K562 (cell line): Measurements from ENCODE around the gene DCST1. TPM values are rescaled to one million over a fixed set of nuclear protein-coding genes. Genes with fewer than 3 reads are reported as not detected.
A peak's percentile ranks its signal among the peaks of the same experiment; 100 is the strongest.

ENCODE experiments used
- BCL6 ChIP-seq: fragments of 250-450 bp; sonication (Bioruptor Pico); IDR thresholded peaks from 2 replicates; pipeline ENCODE4 v1.4.0; 2020
- CCNT2 ChIP-seq: IDR thresholded peaks from 2 replicates; pipeline ENCODE4 v1.6.1; 2011; ENCODE audit warnings: borderline replicate concordance, low read depth, mild to moderate bottlenecking, moderate library complexity, mixed read lengths, low read length; ENCODE audit not compliant: insufficient read length; ENCODE audit errors: extremely low read depth
- CREBBP ChIP-seq: IDR thresholded peaks from one replicate; pipeline ENCODE4 v1.6.1; 2012; ENCODE audit warnings: low read depth, mild to moderate bottlenecking, control low read depth, inconsistent platforms, low read length
- ESRRB ChIP-seq: fragments of 250-450 bp; sonication (Bioruptor Pico); IDR thresholded peaks from 2 replicates; pipeline ENCODE4 v1.5.0; 2020; ENCODE audit warnings: mild to moderate bottlenecking, moderate library complexity, borderline replicate concordance
- FOXA3 ChIP-seq, 2 experiments: fragments of 450-650 bp in 1 of 2; sonication (generic) in 1 of 2; formaldehyde crosslinking; IDR thresholded peaks in 1 of 2; conservative IDR thresholded peaks in 1 of 2; 2 replicates each; pipeline versions ENCODE4 v1.4.0 to v1.8.0; 2020 to 2022; ENCODE audit warnings: mild to moderate bottlenecking in 2 of 2, missing genetic modification reagents in 1 of 2
- GATAD2B ChIP-seq: fragments of 450-650 bp; IDR thresholded peaks from 2 replicates; pipeline ENCODE4 v1.6.1; 2017; ENCODE audit warnings: mild to moderate bottlenecking, borderline replicate concordance
- HCFC1 ChIP-seq: IDR thresholded peaks from 2 replicates; pipeline ENCODE4 v1.6.1; 2012; ENCODE audit warnings: low read depth, low read length, improper control_type of control experiment
- HDAC6 ChIP-seq: IDR thresholded peaks from 2 replicates; pipeline ENCODE4 v1.6.1; 2012; ENCODE audit warnings: low read depth, mild to moderate bottlenecking, control low read depth, inconsistent platforms, low read length, moderate library complexity
- ILK ChIP-seq: fragments of 450-650 bp; IDR thresholded peaks from 2 replicates; pipeline ENCODE4 v1.6.1; 2016; ENCODE audit warnings: missing genetic modification characterization, low read depth, mild to moderate bottlenecking, missing compliant biosample characterization, moderate library complexity, borderline replicate concordance
- NR3C1 ChIP-seq: sonication (generic); formaldehyde crosslinking; IDR thresholded peaks from 2 replicates; pipeline ENCODE4 v1.8.1; 2022; ENCODE audit warnings: missing genetic modification reagents
- PHF8 ChIP-seq: fragments of 200-600 bp; sonication (generic); IDR thresholded peaks from 2 replicates; pipeline ENCODE4 v1.6.1; 2012; ENCODE audit warnings: mixed run types, mild to moderate bottlenecking, inconsistent platforms, low read length, moderate library complexity, borderline replicate concordance
- RB1 ChIP-seq: fragments of 450-650 bp; IDR thresholded peaks from 2 replicates; pipeline ENCODE4 v1.6.1; 2017; ENCODE audit warnings: low read depth, mild to moderate bottlenecking
- SRSF7 ChIP-seq: fragments of 200-400 bp; formaldehyde crosslinking; optimal IDR thresholded peaks from 2 replicates; pipeline ENCODE3; 2017; ENCODE audit warnings: mild to moderate bottlenecking, low read depth, low read length
- THRAP3 ChIP-seq: fragments of 450-650 bp; IDR thresholded peaks from 2 replicates; pipeline ENCODE4 v1.6.1; 2016; ENCODE audit warnings: mild to moderate bottlenecking, inconsistent platforms, borderline replicate concordance
- ZBTB40 ChIP-seq, 2 experiments: fragments of 450-650 bp in 1 of 2; sonication (generic) in 1 of 2; formaldehyde crosslinking in 1 of 2; IDR thresholded peaks; 2 replicates each; pipeline versions ENCODE4 v1.7.1 to v1.9.0; 2016 to 2022; ENCODE audit warnings: inconsistent platforms in 1 of 2, mild to moderate bottlenecking in 1 of 2, missing genetic modification reagents in 1 of 2
- ZNF398 ChIP-seq: fragments of 250-450 bp; sonication (Bioruptor Pico); IDR thresholded peaks from 2 replicates; pipeline ENCODE4 v1.8.0; 2021; ENCODE audit warnings: moderate library complexity, mild to moderate bottlenecking, inconsistent platforms
- polyA plus RNA-seq, 8 experiments: library from polyadenylated mRNA; depleted of rRNA in 4 of 8; stranded (reverse) in 5 of 8; unstranded in 3 of 8; fragments of >200 nt; fragmentation: Nextera tagmentation in 2 of 8; fragmentation: Illumina TruSeq in 1 of 8; extraction: Ambion mirVana in 2 of 8; extraction: Trizol in 1 of 8; gene quantifications; 2 replicates each; pipeline versions ENCODE4 v1.2.1 to v1.2.3, GENCODE V29; 2011 to 2014; ENCODE audit warnings: inconsistent platforms in 1 of 8, missing spikeins in 1 of 8
- total RNA-seq, 7 experiments: library from RNA; depleted of rRNA in 6 of 7; stranded (reverse); fragments of >200 nt in 6 of 7; fragmentation: Illumina TruSeq in 2 of 7; extraction: Trizol in 2 of 7; gene quantifications; 2 replicates each; pipeline versions ENCODE4 v1.2.1 to v1.2.3, GENCODE V29; 2011 to 2021; ENCODE audit warnings: low replicate concordance in 1 of 7

The DCST1 gene
- total and polyA plus RNA-seq, 9 of the 15 experiments (the other 6 are each of a cell fraction or from before 2014, with no cell fraction given), result not detected

GRCh38 chr1:155078469-155079209 is 45.0 kb downstream of the DCST1 start, which contains the start of gene EFNA3 (continued):
- no peak for TF ChIP-seq NR3C1 (CRISPR knock-in tag)
- TF ChIP-seq ZNF398 (CRISPR knock-in tag), result no peak
- 0 out of 2 replicates have a peak, but pooled peaks have one; percentile 68 for TF ChIP-seq GATAD2B
- peak; percentile 36; the same call in 1 of the 2 replicates for TF ChIP-seq PHF8
- no peak for TF ChIP-seq HCFC1
- no peak for TF ChIP-seq HDAC6
- TF ChIP-seq ZBTB40 (IDR thresholded peaks at IDR 0.05), result no peak
- no peak for TF ChIP-seq ZBTB40 (CRISPR knock-in tag; IDR thresholded peaks at IDR 0.05)
- TF ChIP-seq RB1, result peak; percentile 67; the same call in 1 of the 2 replicates
- no peak for TF ChIP-seq SRSF7
- no peak for TF ChIP-seq ILK
- TF ChIP-seq BCL6 (CRISPR knock-in tag), result no peak
- TF ChIP-seq THRAP3, result no peak
- no peak for TF ChIP-seq ESRRB (CRISPR knock-in tag)
- no peak for TF ChIP-seq FOXA3 (CRISPR knock-in tag; conservative IDR thresholded peaks at IDR 0.05 in 1 of 2, IDR thresholded peaks at IDR 0.05 in 1 of 2)
- peak; percentile 56 for TF ChIP-seq CCNT2
- no peak for TF ChIP-seq CREBBP
